Measurements from ENCODE around the gene MICB. TPM values are rescaled to one million over a fixed set of nuclear protein-coding genes. Genes with fewer than 3 reads are reported as not detected.
"Not testable (repeated sequence)": the region's sequence is repeated elsewhere in the genome, so short reads cannot be mapped to it uniquely, and the experiment has no call there.

The MICB gene
- 16.3 TPM for polyA plus RNA-seq (2012; ENCODE audit: missing spikeins)

DNA sequence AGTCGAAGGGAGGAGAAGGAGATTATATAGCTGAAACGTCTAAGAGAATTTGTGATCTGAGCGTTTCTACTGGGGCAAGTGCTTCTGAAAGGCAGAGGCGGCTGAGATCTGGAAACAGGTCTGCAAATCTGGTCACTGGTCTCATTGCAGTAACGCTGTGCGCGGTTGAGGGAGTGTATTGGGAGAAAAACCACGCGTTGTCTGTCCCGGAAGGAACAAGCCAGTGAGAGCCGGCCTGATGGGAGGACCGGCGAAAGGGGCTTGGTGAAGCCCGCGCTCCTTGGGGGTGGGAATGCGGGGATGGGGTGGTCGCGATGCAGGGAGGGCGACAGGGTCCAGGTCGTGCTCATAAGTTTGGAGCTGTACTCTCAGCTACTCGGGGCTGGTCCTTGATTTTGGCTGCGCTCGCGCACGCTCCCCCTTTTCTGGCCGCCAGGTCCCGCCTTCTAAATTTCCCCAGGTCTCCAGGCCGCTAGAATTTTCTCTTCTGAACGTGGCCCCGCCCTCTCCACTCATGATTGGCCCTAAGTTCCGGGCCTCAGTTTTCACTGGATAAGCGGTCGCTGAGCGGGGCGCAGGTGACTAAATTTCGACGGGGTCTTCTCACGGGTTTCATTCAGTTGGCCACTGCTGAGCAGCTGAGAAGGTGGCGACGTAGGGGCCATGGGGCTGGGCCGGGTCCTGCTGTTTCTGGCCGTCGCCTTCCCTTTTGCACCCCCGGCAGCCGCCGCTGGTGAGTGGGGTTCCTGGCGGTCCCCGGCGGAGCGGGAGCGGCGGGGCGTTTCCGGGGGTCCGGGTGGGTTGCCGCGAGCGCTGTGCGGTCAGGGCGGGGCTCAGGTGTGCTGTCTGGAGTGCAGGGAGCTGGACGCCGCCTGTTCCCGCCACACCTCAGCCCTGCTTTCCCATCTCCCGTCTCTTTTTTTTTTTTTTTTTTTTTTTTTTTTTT lies at the start of gene MICB:
Gene MICB, plus strand, starts transcription at position 615 of the 946 bp plus-strand sequence. Its CDS starts 49 bp downstream, at position 664.
- peak; percentile 75 for DNase-seq (ENCODE audit: insufficient read length)
- peak; percentile 82; the same call in 1 of the 2 replicates for TF ChIP-seq TAF1 (IDR thresholded peaks at IDR 0.05; ENCODE audit: borderline replicate concordance, low read depth, low read length)
- 0 out of 2 replicates have a peak, but pooled peaks have one; percentile 26 for TF ChIP-seq POLR2AphosphoS5 (IDR thresholded peaks at IDR 0.05; ENCODE audit: low read depth, low read length)
- no peak; the same call in 1 of the 2 replicates for TF ChIP-seq POLR2A (IDR thresholded peaks at IDR 0.05; ENCODE audit: low read depth, low read length)
- FAIRE-seq, result peak; percentile 91

GRCh38 chr6:31450751-31451150 lies 47.2 kb upstream of the MICB start:
- TF ChIP-seq TAF1 (IDR thresholded peaks at IDR 0.05; ENCODE audit: borderline replicate concordance, low read depth, low read length) (no peak), POLR2AphosphoS5 (IDR thresholded peaks at IDR 0.05; ENCODE audit: low read depth, low read length) (no peak), POLR2A (IDR thresholded peaks at IDR 0.05; ENCODE audit: low read depth, low read length) (no peak)
- no peak for FAIRE-seq
- DNase-seq (ENCODE audit: insufficient read length), result no peak

GRCh38 chr6:31452859-31453258 lies 45.1 kb upstream of the MICB start:
- FAIRE-seq, result no peak
- DNase-seq (ENCODE audit: insufficient read length), result no peak
- TF ChIP-seq POLR2AphosphoS5 (IDR thresholded peaks at IDR 0.05; ENCODE audit: low read depth, low read length) (no peak), POLR2A (IDR thresholded peaks at IDR 0.05; ENCODE audit: low read depth, low read length) (no peak), TAF1 (IDR thresholded peaks at IDR 0.05; ENCODE audit: borderline replicate concordance, low read depth, low read length) (no peak)

- FAIRE-seq (no peak), DNase-seq (ENCODE audit: insufficient read length) (no peak)
- no peak for TF ChIP-seq POLR2A (IDR thresholded peaks at IDR 0.05; ENCODE audit: low read depth, low read length)
Observed at GRCh38 chr6:31453259-31453658, 44.7 kb upstream of the MICB start.

- not testable (repeated sequence) for DNase-seq (ENCODE audit: insufficient read length); FAIRE-seq
Observed at GRCh38 chr6:31459864-31460263, 38.1 kb upstream of the MICB start.

GRCh38 chr6:31460361-31461025 lies 37.5 kb upstream of the MICB start:
- FAIRE-seq (no peak), DNase-seq (ENCODE audit: insufficient read length) (no peak)
- TF ChIP-seq TAF1 (IDR thresholded peaks at IDR 0.05; ENCODE audit: borderline replicate concordance, low read depth, low read length), result no peak
- no peak for TF ChIP-seq POLR2A (IDR thresholded peaks at IDR 0.05; ENCODE audit: low read depth, low read length)
- no peak for TF ChIP-seq POLR2AphosphoS5 (IDR thresholded peaks at IDR 0.05; ENCODE audit: low read depth, low read length)

DNA sequence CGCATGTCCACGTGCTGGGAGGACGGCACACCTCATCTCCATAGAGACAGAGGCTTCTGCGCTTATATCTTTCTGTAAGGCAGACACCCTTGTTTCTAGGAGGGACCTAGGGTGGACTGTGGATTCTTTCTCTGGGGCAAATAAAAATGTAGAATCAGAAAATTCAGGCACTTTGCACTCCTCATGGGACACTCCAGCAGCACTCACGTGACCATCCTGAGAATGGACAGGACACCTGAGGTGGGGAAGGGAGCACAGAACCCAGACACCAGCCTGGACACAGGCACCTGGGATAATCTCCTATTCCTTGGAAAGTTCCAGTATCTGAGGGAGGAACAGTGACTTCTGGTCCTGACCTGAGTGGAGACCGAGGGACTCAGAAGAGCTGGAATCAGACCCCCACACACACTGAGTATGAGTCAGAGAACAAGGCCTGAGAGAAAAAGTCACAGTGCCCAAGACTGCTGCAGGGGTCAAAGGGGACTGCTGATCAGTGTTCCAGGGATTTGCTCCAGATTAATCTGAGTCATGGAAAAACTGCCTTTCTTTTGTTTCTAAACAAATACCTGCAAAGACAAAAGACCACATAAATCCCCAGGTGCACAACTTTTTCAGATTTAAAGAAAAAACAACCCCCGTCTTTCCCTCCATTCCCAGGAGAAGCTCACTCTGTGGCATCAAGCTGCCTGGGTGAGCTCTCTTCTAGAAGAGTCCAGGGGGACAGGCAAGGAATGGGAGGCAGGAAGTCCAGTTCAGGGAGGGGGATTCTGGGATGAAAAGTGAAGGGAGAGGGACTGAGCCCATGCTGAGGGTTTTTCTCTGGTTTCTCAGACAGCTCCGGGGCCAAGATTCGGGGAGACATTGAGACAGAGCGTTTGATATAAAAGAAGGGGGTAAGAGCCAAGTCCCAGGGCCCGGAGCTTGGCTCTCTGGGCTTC lies 35.6 kb upstream of the MICB start:
- DNase-seq (ENCODE audit: insufficient read length) (no peak), FAIRE-seq (peak; percentile 9)
- TF ChIP-seq POLR2A (IDR thresholded peaks at IDR 0.05; ENCODE audit: low read depth, low read length) (no peak), TAF1 (IDR thresholded peaks at IDR 0.05; ENCODE audit: borderline replicate concordance, low read depth, low read length) (no peak), POLR2AphosphoS5 (IDR thresholded peaks at IDR 0.05; ENCODE audit: low read depth, low read length) (no peak)

GRCh38 chr6:31462964-31463870 lies 34.7 kb upstream of the MICB start:
- peak; percentile 78 for DNase-seq (ENCODE audit: insufficient read length)
- FAIRE-seq, result peak; percentile 89
- TF ChIP-seq POLR2A (IDR thresholded peaks at IDR 0.05; ENCODE audit: low read depth, low read length), result peak; percentile 99
- peak; percentile 97 for TF ChIP-seq POLR2AphosphoS5 (IDR thresholded peaks at IDR 0.05; ENCODE audit: low read depth, low read length)
- TF ChIP-seq TAF1 (IDR thresholded peaks at IDR 0.05; ENCODE audit: borderline replicate concordance, low read depth, low read length), result peak; percentile 92

DNA sequence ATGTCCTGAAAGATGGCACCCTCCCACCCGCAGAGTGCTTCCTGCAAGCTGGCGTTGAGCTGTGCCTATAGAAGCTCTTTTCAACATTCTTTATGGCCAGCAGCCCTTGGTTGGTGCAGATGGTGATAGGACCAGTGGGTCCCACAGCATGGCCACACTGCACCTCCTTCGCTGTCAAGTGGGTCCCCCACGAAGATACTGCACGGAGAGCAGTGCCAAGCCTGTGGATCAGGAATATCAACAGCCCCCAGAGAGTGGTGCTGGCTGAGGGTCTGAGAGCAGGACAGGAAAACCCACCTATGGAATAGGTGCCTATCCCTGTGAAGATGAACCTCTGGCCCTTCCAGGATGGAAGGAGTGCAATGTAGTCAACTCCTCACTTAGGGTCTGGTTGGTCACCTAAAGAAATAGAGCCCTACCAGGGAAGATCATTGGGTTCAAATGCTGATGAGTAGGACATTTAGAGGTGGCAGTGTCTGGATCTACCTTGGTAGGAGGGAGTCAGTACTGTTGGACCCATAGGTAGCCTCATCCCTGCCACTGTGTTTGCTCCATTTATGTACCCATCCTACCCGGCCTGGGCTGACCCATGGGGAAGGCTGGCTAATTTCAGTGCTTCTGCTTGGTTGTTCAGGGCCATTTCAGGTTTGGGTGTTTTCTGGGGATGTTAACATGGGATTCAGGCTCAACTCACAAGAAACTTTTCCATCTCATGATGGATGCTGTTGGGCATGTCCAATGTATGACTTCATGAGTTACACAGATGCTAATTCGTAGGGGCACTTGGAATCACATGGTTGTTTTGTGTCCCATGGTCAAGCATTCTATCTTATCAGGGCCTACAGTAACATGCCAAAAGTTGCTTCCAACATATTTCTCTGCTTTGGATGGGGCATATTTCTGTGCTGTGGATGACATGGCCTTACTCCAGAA lies 33.4 kb upstream of the MICB start:
- peak; percentile 69; the same call in 1 of the 2 replicates for TF ChIP-seq POLR2AphosphoS5 (IDR thresholded peaks at IDR 0.05; ENCODE audit: low read depth, low read length)
- TF ChIP-seq POLR2A (IDR thresholded peaks at IDR 0.05; ENCODE audit: low read depth, low read length), result peak; percentile 17; the same call in 1 of the 2 replicates
- no peak for TF ChIP-seq TAF1 (IDR thresholded peaks at IDR 0.05; ENCODE audit: borderline replicate concordance, low read depth, low read length)
- DNase-seq (ENCODE audit: insufficient read length) (no peak), FAIRE-seq (no peak)

All from GM12892 (cell line).